ENCODE measurements around the gene HTT.

DNA sequence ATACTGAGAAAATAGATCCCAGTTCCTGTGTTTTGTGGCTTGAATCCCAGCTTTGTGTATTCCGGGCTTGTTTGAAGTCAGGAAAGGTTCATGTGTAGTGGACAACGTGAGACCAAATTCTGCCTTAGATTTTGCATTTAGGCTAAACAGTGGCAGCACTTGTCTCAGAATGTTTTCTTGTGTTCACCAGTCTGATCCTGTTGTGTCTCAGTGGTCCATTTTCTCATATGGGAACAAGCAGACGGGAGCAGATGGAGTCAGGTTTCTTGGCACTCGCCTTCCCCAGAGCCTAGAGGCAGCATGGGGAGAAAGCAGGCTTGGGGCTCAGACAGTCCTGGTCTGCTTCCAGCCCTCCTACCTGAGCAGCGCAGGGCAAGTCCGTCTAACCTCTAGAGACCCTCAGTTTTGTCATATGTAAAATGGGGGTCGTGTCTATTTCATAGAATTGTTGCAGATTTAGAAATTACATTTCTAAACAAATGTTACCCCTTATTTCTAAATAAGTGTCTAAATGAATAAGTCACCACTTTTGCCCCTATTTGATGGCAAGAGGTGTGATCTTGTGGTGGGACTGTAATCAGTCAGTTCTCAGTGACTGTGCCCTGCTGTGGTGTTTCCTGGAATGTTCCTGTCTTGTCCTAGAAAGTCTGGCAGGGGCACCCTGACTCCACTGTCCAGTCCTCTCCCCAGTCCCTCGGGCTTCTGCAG lies 146.1 kb downstream of the HTT start:
- TF ChIP-seq, protein P1, sequence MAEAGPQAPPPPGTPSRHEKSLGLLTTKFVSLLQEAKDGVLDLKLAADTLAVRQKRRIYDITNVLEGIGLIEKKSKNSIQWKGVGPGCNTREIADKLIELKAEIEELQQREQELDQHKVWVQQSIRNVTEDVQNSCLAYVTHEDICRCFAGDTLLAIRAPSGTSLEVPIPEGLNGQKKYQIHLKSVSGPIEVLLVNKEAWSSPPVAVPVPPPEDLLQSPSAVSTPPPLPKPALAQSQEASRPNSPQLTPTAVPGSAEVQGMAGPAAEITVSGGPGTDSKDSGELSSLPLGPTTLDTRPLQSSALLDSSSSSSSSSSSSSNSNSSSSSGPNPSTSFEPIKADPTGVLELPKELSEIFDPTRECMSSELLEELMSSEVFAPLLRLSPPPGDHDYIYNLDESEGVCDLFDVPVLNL (CRISPR knock-in tag; IDR thresholded peaks at IDR 0.05; ENCODE audit: low read depth), result no peak
- TF ChIP-seq, protein P2, sequence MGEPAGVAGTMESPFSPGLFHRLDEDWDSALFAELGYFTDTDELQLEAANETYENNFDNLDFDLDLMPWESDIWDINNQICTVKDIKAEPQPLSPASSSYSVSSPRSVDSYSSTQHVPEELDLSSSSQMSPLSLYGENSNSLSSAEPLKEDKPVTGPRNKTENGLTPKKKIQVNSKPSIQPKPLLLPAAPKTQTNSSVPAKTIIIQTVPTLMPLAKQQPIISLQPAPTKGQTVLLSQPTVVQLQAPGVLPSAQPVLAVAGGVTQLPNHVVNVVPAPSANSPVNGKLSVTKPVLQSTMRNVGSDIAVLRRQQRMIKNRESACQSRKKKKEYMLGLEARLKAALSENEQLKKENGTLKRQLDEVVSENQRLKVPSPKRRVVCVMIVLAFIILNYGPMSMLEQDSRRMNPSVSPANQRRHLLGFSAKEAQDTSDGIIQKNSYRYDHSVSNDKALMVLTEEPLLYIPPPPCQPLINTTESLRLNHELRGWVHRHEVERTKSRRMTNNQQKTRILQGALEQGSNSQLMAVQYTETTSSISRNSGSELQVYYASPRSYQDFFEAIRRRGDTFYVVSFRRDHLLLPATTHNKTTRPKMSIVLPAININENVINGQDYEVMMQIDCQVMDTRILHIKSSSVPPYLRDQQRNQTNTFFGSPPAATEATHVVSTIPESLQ (CRISPR knock-in tag; IDR thresholded peaks at IDR 0.05), result no peak
- TF ChIP-seq, protein P3, sequence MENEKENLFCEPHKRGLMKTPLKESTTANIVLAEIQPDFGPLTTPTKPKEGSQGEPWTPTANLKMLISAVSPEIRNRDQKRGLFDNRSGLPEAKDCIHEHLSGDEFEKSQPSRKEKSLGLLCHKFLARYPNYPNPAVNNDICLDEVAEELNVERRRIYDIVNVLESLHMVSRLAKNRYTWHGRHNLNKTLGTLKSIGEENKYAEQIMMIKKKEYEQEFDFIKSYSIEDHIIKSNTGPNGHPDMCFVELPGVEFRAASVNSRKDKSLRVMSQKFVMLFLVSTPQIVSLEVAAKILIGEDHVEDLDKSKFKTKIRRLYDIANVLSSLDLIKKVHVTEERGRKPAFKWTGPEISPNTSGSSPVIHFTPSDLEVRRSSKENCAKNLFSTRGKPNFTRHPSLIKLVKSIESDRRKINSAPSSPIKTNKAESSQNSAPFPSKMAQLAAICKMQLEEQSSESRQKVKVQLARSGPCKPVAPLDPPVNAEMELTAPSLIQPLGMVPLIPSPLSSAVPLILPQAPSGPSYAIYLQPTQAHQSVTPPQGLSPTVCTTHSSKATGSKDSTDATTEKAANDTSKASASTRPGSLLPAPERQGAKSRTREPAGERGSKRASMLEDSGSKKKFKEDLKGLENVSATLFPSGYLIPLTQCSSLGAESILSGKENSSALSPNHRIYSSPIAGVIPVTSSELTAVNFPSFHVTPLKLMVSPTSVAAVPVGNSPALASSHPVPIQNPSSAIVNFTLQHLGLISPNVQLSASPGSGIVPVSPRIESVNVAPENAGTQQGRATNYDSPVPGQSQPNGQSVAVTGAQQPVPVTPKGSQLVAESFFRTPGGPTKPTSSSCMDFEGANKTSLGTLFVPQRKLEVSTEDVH (IDR thresholded peaks at IDR 0.05; ENCODE audit: low read depth, partially characterized antibody), result no peak
- TF ChIP-seq NR2C2 (CRISPR knock-in tag; IDR thresholded peaks at IDR 0.05) (no peak), NR2C2 (tag; IDR thresholded peaks at IDR 0.05) (no peak), SETDB1 (IDR thresholded peaks at IDR 0.05; ENCODE audit: low read length) (no peak), RFX5 (IDR thresholded peaks at IDR 0.05; ENCODE audit: low read depth, low read length) (no peak), LEF1 (IDR thresholded peaks at IDR 0.05) (no peak), TAF1 (IDR thresholded peaks at IDR 0.05; ENCODE audit: control insufficient read depth, extremely low read depth, insufficient read depth, low read length, severe bottlenecking) (no peak), KLF6 (CRISPR knock-in tag; IDR thresholded peaks at IDR 0.05; ENCODE audit: borderline replicate concordance) (no peak)
- TF ChIP-seq, protein P4, sequence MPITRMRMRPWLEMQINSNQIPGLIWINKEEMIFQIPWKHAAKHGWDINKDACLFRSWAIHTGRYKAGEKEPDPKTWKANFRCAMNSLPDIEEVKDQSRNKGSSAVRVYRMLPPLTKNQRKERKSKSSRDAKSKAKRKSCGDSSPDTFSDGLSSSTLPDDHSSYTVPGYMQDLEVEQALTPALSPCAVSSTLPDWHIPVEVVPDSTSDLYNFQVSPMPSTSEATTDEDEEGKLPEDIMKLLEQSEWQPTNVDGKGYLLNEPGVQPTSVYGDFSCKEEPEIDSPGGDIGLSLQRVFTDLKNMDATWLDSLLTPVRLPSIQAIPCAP (CRISPR knock-in tag; IDR thresholded peaks at IDR 0.05; ENCODE audit: borderline replicate concordance), result no peak
- TF ChIP-seq, protein P5, sequence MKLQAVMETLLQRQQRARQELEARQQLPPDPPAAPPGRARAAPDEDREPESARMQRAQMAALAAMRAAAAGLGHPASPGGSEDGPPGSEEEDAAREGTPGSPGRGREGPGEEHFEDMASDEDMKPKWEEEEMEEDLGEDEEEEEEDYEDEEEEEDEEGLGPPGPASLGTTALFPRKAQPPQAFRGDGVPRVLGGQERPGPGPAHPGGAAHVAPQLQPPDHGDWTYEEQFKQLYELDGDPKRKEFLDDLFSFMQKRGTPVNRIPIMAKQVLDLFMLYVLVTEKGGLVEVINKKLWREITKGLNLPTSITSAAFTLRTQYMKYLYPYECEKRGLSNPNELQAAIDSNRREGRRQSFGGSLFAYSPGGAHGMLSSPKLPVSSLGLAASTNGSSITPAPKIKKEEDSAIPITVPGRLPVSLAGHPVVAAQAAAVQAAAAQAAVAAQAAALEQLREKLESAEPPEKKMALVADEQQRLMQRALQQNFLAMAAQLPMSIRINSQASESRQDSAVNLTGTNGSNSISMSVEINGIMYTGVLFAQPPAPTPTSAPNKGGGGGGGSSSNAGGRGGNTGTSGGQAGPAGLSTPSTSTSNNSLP (IDR thresholded peaks at IDR 0.05; ENCODE audit: borderline replicate concordance, low read depth, low read length), result no peak
